ENCODE results near the gene CAB39L.

DNA sequence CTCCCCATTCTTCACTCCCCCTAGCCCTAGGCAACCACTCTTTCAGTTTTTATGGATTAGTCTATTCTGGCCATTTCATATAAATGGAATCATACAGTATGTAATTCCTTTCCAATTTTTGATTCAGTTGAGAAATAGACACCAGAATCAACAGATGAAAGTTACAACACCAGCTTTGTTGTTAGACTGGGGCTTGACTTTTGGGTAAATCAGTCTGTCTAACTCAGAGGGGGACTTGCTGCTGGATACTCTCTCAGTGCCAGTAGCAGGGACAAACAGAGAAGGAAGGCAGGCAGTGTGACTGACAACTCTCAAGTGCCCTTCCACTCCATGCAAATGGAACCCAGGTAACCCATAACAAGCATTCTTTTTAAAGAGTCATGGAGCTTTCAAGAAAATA lies 155.4 kb downstream of the CAB39L start:
- no peak for TF ChIP-seq EZH2 (IDR thresholded peaks at IDR 0.05; ENCODE audit: low read length)
- TF ChIP-seq, protein P1, sequence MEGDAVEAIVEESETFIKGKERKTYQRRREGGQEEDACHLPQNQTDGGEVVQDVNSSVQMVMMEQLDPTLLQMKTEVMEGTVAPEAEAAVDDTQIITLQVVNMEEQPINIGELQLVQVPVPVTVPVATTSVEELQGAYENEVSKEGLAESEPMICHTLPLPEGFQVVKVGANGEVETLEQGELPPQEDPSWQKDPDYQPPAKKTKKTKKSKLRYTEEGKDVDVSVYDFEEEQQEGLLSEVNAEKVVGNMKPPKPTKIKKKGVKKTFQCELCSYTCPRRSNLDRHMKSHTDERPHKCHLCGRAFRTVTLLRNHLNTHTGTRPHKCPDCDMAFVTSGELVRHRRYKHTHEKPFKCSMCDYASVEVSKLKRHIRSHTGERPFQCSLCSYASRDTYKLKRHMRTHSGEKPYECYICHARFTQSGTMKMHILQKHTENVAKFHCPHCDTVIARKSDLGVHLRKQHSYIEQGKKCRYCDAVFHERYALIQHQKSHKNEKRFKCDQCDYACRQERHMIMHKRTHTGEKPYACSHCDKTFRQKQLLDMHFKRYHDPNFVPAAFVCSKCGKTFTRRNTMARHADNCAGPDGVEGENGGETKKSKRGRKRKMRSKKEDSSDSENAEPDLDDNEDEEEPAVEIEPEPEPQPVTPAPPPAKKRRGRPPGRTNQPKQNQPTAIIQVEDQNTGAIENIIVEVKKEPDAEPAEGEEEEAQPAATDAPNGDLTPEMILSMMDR (optimal IDR thresholded peaks at IDR 0.05 in 1 of 3, IDR thresholded peaks at IDR 0.05 in 1 of 3, conservative IDR thresholded peaks at IDR 0.05 in 1 of 3; ENCODE audit: extremely low read depth in 1 of 3, insufficient read depth in 2 of 3, low read length in 3 of 3) = no peak

All from keratinocyte (primary cell).